ENCODE data around the gene PTDSS2. TPM values are rescaled to one million over a fixed set of nuclear protein-coding genes. Genes with fewer than 3 reads are reported as not detected.

Gene PTDSS2
- total and polyA plus RNA-seq, 2 of the 4 experiments (the other 2 are of a cell fraction), result 23.5 to 26.6 TPM

- Histone ChIP-seq H2BK20ac (ENCODE audit: low read depth, low read length) (no peak overlapping the region), H2AK5ac (ENCODE audit: low read depth, low read length) (no peak overlapping the region), H3K4me1 (ENCODE audit: control insufficient read depth, insufficient read depth, low read length) (peaks cover 3% of the 10 kb centered on the region; the same call in 1 of the 2 replicates), H3K56ac (ENCODE audit: extremely low read depth, insufficient read depth, low read length) (no peak overlapping the region), H3K4me2 (ENCODE audit: low read depth, low read length) (no peak overlapping the region; the same call in 1 of the 2 replicates), H3K79me1 (ENCODE audit: low read depth in 1 of 2, low read length in 2 of 2) (no peaks in the 10 kb centered on the region), H3K4me3 (ENCODE audit: insufficient read depth, low read depth, low read length) (no peak overlapping the region), H2BK120ac (ENCODE audit: low read depth, low read length) (no peak overlapping the region), H3K27ac (ENCODE audit: insufficient read depth, low read length) (no peak overlapping the region), H3K23ac (ENCODE audit: low read depth, low read length) (no peak overlapping the region), H4K8ac (ENCODE audit: low read depth in 2 of 2, low read length in 2 of 2) (peak overlapping the region in 1 of 2 experiments; percentile 74; a peak in 1 of 4 replicates), H2AFZ (replicated peaks; ENCODE audit: low read length, poor library complexity) (peak overlapping the region; percentile 86), H3K9me1 (ENCODE audit: insufficient read depth, low read length) (no peaks in the 10 kb centered on the region), H3K18ac (ENCODE audit: low read depth, low read length) (no peak overlapping the region), H4K20me1 (ENCODE audit: insufficient read depth, low read length) (no peaks in the 10 kb centered on the region), H2BK5ac (ENCODE audit: low read depth, low read length, poor library complexity, severe bottlenecking) (no peak overlapping the region), H4K5ac (ENCODE audit: low read depth, low read length) (no peak overlapping the region; the same call in 1 of the 2 replicates), H3K9me3 (ENCODE audit: control insufficient read depth, insufficient read depth, low read length) (no peaks in the 10 kb centered on the region), H3K14ac (replicated peaks; ENCODE audit: low read depth, low read length) (no peak overlapping the region), H2AK9ac (replicated peaks; ENCODE audit: low read depth, low read length, poor library complexity) (peak overlapping the region; percentile 47), H2BK15ac (ENCODE audit: low read depth, low read length) (no peak overlapping the region), H3K27me3 (ENCODE audit: control insufficient read depth, insufficient read depth, low read length) (peaks cover 3% of the 10 kb centered on the region; the same call in 1 of the 2 replicates), H3K4ac (ENCODE audit: low read depth, low read length) (no peak overlapping the region), H4K91ac (ENCODE audit: insufficient read depth, low read depth, low read length) (no peak overlapping the region), H3K36me3 (ENCODE audit: control insufficient read depth, insufficient read depth, low read length) (no peaks in the 10 kb centered on the region), H3K9ac (ENCODE audit: low read depth, low read length) (no peak overlapping the region)
- ChIA-PET POLR2A (ENCODE audit: unreplicated experiment) (no interaction called here), CTCF (interaction anchor here (1.8 kb wide), 1 partner anchor 41 kb away, joined by 12 read pairs; the partner anchor contains the start of gene PTDSS2)
- in situ Hi-C loops (cut with MboI; ENCODE audit: low sequenced_read_pairs), result no loop called here
- 57% methylated on average over 14 of the region's 28 CpGs; no CpG with 5 or more reads in 1 of the 2 experiments for WGBS, 2 experiments (ENCODE audit: extremely low coverage in 2 of 2, insufficient read length in 1 of 2)
- dilution Hi-C loops (cut with HindIII; ENCODE audit: low sequenced_read_pairs, unreplicated experiment), result no loop called here
- DNase-seq (no peak), ATAC-seq (ENCODE audit: low read depth) (no peak)
- intact Hi-C loops (cut with micrococcal nuclease), result no loop called here
- no peak for TF ChIP-seq BHLHE40 (IDR thresholded peaks at IDR 0.05; ENCODE audit: low read depth, low read length)
- TF ChIP-seq SMC3 (IDR thresholded peaks at IDR 0.05; ENCODE audit: low read depth, low read length), result no peak
- no peak for TF ChIP-seq MAFK (IDR thresholded peaks at IDR 0.05; ENCODE audit: low read depth, low read length)
- no peak for TF ChIP-seq MXI1 (IDR thresholded peaks at IDR 0.05; ENCODE audit: borderline replicate concordance, low read depth, low read length)
- no peak for TF ChIP-seq MAZ (IDR thresholded peaks at IDR 0.05; ENCODE audit: borderline replicate concordance, low read depth, low read length)
- no peak for TF ChIP-seq CHD1 (IDR thresholded peaks at IDR 0.05; ENCODE audit: low read depth, low read length)
- no peak for TF ChIP-seq RFX5 (IDR thresholded peaks at IDR 0.05; ENCODE audit: low read depth, low read length)
- no peak for TF ChIP-seq POLR2A (IDR thresholded peaks at IDR 0.05; ENCODE audit: low read depth, low read length)
- no TSS peak for BruUV-seq (replicated peaks)
These were observed 42.4 kb upstream of the PTDSS2 start for GRCh38 chr11:407651-408123.
